GM19372 (cell line): ENCODE results near the gene TSHZ1.
"Not testable (repeated sequence)": the region's sequence is repeated elsewhere in the genome, so short reads cannot be mapped to it uniquely, and the experiment has no call there.

Source experiments
- ATAC-seq: cut with Tn5 transposase; IDR thresholded peaks from one replicate; pipeline ENCODE4 v1.9.1; 2021; ENCODE audit warnings: mild to moderate bottlenecking, low read depth, moderate library complexity; ENCODE audit not compliant: unreplicated experiment

TSHZ1 gene

GRCh38 chr18:75183524-75183923, 27.1 kb upstream of the TSHZ1 start:
- no peak for ATAC-seq

- ATAC-seq = no peak
Observed at GRCh38 chr18:75183973-75184493, 26.6 kb upstream of the TSHZ1 start.

- no peak for ATAC-seq
Observed at GRCh38 chr18:75185460-75185859, 25.1 kb upstream of the TSHZ1 start.

GRCh38 chr18:75187702-75188101, 22.9 kb upstream of the TSHZ1 start:
- ATAC-seq = not testable (repeated sequence)

GRCh38 chr18:75189696-75190095, 20.9 kb upstream of the TSHZ1 start:
- no peak for ATAC-seq

GRCh38 chr18:75192899-75193298, 17.7 kb upstream of the TSHZ1 start:
- no peak for ATAC-seq

- ATAC-seq = no peak
Observed at GRCh38 chr18:75198036-75198435, 12.6 kb upstream of the TSHZ1 start.

- ATAC-seq = no peak
Observed at GRCh38 chr18:75199327-75199726, 11.3 kb upstream of the TSHZ1 start.

GRCh38 chr18:75200071-75200470, 10.5 kb upstream of the TSHZ1 start:
- no peak for ATAC-seq

- ATAC-seq = no peak
Observed at GRCh38 chr18:75200605-75201280, 9.9 kb upstream of the TSHZ1 start.

- no peak for ATAC-seq
Observed at GRCh38 chr18:75201282-75202270, 9.0 kb upstream of the TSHZ1 start.

GRCh38 chr18:75202696-75203365, 7.8 kb upstream of the TSHZ1 start:
- ATAC-seq = no peak

GRCh38 chr18:75203416-75204268, 7.0 kb upstream of the TSHZ1 start:
- no peak for ATAC-seq

- ATAC-seq = no peak
Observed at GRCh38 chr18:75204269-75204731, 6.3 kb upstream of the TSHZ1 start.

GRCh38 chr18:75204732-75205513, 5.7 kb upstream of the TSHZ1 start:
- no peak for ATAC-seq

GRCh38 chr18:75205514-75206132, 5.0 kb upstream of the TSHZ1 start:
- no peak for ATAC-seq

GRCh38 chr18:75206452-75207309, 3.9 kb upstream of the TSHZ1 start:
- no peak for ATAC-seq
